Central memory CD8-positive, alpha-beta T cell (primary cell): ENCODE measurements around the gene HEXD.

Experiments
- ATAC-seq: fragments of 150-1000 bp; cut with Tn5 transposase; replicated peaks from 2 replicates; pipeline ENCODE4 v1.10.0; 2022; ENCODE audit warnings: mild to moderate bottlenecking, moderate FRiP score, moderate number of reproducible peaks; ENCODE audit not compliant: poor library complexity, severe bottlenecking; ENCODE audit errors: extremely low read depth
- DNase-seq, 2 donors: peaks; one replicate each; pipeline ENCODE4 v3.0.0; 2021; ENCODE audit warnings: low spot score in 2 of 2
- H3K27ac Mint-ChIP-seq: one replicate; pipeline ENCODE4 v1.8.0; 2022; ENCODE audit warnings: low read depth, mild to moderate bottlenecking, moderate library complexity, mixed read lengths
- H3K27me3 Mint-ChIP-seq: one replicate; pipeline ENCODE4 v1.8.0; 2022; ENCODE audit warnings: mixed read lengths
- H3K36me3 Mint-ChIP-seq: one replicate; pipeline ENCODE4 v1.8.0; 2022; ENCODE audit warnings: mild to moderate bottlenecking, moderate library complexity, mixed read lengths; ENCODE audit not compliant: insufficient read depth
- H3K4me1 Mint-ChIP-seq: one replicate; pipeline ENCODE4 v1.8.0; 2022; ENCODE audit warnings: mixed read lengths
- H3K4me3 Mint-ChIP-seq: one replicate; pipeline ENCODE4 v1.8.0; 2022; ENCODE audit warnings: mild to moderate bottlenecking, moderate library complexity, mixed read lengths
- H3K9me3 Mint-ChIP-seq: one replicate; pipeline ENCODE4 v1.8.0; 2022; ENCODE audit warnings: mixed read lengths

Gene HEXD

DNA sequence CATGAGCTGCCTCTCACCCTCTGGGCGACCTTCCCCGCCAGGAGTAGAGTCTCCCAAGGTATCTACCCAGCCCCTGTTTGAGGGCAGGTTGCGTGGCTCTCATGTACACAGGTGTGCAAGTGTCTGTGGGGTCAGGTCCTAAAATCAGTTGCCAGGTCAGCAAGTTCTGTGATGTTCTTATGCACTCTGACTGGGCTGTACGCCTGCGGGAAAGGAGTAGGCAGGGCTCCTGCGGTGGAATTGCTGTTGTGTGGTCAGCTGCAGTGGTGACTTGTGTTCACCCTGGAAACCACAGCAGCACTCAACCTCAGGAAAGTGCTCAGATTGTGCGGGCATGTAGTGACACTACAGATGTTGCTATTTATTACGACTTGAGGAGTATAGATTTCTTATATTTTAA, 59.8 kb downstream of the HEXD start:
- DNase-seq (no peak), ATAC-seq (no peak)
- Mint-ChIP-seq H3K4me3 (no peak overlapping the region), H3K9me3 (no peaks in the 10 kb centered on the region), H3K36me3 (peaks cover 52% of the 10 kb centered on the region), H3K27ac (no peak overlapping the region), H3K27me3 (no peaks in the 10 kb centered on the region), H3K4me1 (no peaks in the 10 kb centered on the region)

DNA sequence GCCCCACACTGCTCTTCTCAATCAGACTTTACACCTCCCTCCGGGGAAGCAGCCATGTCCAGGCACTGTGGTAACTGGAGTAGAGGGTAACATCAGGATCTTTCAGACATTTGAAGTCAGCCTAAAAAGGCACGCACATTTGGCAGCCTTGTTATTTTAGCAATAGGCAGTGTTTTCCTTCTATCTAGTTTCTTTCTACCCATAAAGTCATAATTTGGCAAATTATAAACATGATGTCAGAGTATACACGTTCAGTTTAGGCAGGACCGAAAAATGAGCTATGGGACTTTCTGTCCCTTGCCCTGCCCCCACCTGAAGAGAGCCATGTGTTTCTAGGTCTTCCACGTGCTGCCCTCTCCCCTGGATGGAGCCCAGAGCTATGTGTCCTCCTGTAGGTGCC, 61.5 kb downstream of the HEXD start:
- H3K9me3 Mint-ChIP-seq = no peaks in the 10 kb centered on the region
- peaks cover 44% of the 10 kb centered on the region for H3K36me3 Mint-ChIP-seq
- DNase-seq (no peak), ATAC-seq (no peak)
- H3K4me3 Mint-ChIP-seq = no peak overlapping the region
- H3K27me3 Mint-ChIP-seq = no peaks in the 10 kb centered on the region
- no peaks in the 10 kb centered on the region for H3K4me1 Mint-ChIP-seq
- peak overlapping the region; percentile 76 for H3K27ac Mint-ChIP-seq

DNA sequence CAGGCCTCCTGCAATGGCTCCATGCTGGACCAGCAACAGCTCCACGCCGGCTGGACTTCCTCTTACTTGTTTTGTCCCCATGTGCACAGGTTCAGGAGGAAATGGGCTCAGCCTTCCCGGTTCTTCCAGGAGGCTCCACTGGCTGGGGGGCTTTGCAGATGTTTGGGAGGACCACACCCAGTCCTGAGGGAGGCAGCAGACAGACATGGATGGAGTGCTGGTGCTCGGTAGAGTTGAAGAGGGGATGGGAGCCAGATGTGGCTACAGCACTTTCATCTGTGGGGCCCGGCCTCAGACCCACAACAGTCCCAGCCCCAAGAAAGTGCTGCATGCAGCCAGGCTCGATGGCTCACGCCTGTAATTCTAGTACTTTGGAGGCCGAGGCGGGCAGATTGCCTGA, 62.2 kb downstream of the HEXD start:
- H3K27ac Mint-ChIP-seq = no peak overlapping the region
- H3K9me3 Mint-ChIP-seq = no peaks in the 10 kb centered on the region
- peaks cover 42% of the 10 kb centered on the region for H3K36me3 Mint-ChIP-seq
- no peaks in the 10 kb centered on the region for H3K27me3 Mint-ChIP-seq
- no peak overlapping the region for H3K4me3 Mint-ChIP-seq
- DNase-seq = no peak
- no peak for ATAC-seq
- H3K4me1 Mint-ChIP-seq = no peaks in the 10 kb centered on the region

DNA sequence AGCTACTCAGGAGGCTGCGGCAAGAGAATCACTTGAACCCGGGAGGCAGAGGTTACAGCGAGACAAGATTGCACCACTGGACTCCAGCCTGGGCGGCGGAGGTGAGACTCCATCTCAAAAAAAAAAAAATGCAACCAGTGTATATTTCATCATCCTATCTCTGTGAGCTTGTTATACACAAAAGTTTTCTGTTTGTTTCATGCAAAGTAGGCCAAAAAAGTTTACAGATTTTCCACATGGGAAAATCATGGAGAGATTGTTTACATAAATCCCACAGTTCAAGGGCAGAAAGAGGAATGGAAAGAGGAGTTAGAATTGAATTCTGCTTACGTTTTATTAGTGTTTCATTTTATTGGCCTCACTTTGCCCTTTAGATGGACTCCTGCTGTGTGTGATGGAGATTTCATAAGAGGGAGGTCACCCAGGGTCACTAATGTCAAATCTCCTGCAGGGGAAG, 65.1 kb downstream of the HEXD start:
- DNase-seq (no peak), ATAC-seq (no peak)
- Mint-ChIP-seq H3K9me3 (no peaks in the 10 kb centered on the region), H3K27me3 (no peaks in the 10 kb centered on the region), H3K36me3 (peaks cover 29% of the 10 kb centered on the region), H3K4me1 (peaks cover 13% of the 10 kb centered on the region), H3K27ac (no peak overlapping the region), H3K4me3 (no peak overlapping the region)

DNA sequence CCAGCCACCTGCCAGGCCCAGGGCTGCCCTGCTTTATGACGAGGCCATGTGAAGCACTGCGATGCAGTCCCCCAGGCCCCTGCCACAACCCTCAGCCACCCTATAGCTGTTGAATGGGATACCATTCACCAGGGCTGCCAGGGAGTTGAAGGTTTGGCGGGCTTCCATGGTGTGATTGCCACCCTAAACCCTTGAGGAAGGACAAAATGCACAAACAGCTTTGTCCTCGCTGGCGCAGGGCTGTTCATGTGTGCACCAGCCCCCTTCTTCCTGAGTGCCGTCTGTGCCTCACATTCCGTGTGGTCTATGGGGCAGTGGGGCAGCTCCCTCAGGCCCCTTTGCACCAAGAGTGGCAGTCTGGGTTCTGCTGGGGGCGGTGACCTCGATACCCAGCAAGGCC, 65.7 kb downstream of the HEXD start:
- no peaks in the 10 kb centered on the region for H3K9me3 Mint-ChIP-seq

DNA sequence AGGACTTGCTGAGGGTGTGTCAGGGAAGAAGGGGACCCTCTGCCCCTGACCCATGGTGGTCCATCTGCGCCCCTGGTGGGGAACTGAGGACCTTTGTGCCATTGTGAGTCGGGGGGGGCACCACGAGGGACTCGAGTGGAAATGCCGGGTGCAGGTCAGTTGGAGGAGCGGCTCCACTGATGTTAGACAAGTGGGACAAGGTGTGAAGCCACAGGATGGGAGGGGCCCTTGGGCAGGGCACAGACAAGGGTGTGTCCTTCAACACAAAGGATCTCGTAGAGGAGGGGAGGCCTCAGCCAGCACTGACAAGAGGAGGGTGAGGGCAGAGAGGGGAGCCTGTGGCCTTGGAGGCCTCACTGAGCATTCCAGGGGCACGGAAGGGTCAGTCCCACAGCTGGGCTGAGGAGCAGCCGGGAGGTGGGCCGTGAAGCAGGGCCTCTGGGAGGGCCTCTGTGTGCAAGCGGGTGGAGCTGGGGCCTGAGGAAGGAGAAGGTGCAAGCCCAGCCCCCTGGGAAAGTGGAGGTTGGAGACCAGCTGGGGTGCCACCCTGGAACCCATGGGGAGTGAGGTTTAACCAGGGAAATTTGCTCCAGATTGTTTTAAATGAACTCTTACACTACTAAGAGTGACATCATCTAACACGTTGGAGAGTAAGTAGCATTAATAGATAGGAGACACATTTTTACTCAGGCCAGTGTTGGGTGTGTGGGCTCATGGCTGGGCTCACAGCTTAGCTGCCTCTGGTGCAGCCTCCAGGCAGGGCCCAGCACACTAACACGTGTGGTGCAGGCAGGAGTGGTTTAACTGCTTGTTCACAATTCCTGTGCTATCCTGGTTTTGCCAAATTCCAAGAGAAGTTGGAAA, 68.3 kb downstream of the HEXD start:
- H3K4me1 Mint-ChIP-seq = peaks cover 13% of the 10 kb centered on the region
- peak overlapping the region; percentile 69 for H3K27ac Mint-ChIP-seq
- no peaks in the 10 kb centered on the region for H3K9me3 Mint-ChIP-seq
- peak overlapping the region; percentile 34 for H3K4me3 Mint-ChIP-seq
- H3K36me3 Mint-ChIP-seq = peaks cover 26% of the 10 kb centered on the region
- H3K27me3 Mint-ChIP-seq = no peaks in the 10 kb centered on the region
- ATAC-seq (no peak), DNase-seq (no peak)

More for the DNA sequence above, 65.7 kb downstream of the HEXD start:
- Mint-ChIP-seq H3K4me3 (no peak overlapping the region), H3K4me1 (peaks cover 13% of the 10 kb centered on the region), H3K27me3 (no peaks in the 10 kb centered on the region), H3K36me3 (peaks cover 32% of the 10 kb centered on the region), H3K27ac (no peak overlapping the region)
- ATAC-seq = no peak
- DNase-seq = no peak

DNA sequence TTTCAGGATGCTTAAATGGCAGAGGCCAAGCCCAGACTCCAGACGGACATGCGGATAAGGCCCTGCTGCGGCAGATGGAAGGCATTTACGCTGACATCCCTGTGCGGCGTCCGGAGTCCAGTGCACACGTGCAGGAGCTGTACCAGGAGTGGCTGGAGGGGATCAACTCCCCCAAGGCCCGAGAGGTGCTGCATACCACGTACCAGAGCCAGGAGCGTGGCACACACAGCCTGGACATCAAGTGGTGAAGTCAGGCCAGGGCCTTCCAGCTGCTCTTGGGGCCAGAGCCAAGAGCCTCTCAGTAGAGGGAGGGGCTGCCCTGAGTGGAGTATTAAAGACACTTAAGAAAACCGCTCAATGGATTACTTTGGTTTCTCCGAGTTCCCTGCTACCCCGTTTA, 69.8 kb downstream of the HEXD start:
- ATAC-seq (no peak), DNase-seq (no peak)
- H3K27ac Mint-ChIP-seq = peak overlapping the region; percentile 71
- H3K27me3 Mint-ChIP-seq = no peaks in the 10 kb centered on the region
- H3K4me3 Mint-ChIP-seq = no peak overlapping the region
- H3K9me3 Mint-ChIP-seq = no peaks in the 10 kb centered on the region
- H3K4me1 Mint-ChIP-seq = peaks cover 13% of the 10 kb centered on the region
- H3K36me3 Mint-ChIP-seq = peaks cover 21% of the 10 kb centered on the region

DNA sequence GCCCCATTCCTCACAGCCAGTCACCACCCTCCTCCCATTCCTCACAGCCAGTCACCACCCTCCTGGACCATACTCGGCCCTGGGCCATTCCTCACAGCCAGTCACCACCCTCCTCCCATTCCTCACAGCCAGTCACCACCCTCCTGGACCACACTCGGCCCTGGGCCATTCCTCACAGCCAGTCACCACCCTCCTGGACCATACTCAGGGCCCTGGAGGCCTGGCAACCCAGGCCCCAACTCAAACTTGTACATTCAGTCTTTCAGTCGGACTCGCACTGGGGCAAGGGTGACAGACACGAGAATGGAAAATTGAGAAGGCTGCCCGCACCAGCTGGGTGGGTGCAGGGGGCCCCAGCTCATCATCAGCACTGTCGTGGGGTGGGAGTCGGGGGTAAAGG, 71.0 kb downstream of the HEXD start:
- Mint-ChIP-seq H3K27ac (peak overlapping the region; percentile 69), H3K27me3 (no peaks in the 10 kb centered on the region), H3K9me3 (no peaks in the 10 kb centered on the region), H3K4me3 (no peak overlapping the region), H3K4me1 (peaks cover 18% of the 10 kb centered on the region), H3K36me3 (peaks cover 23% of the 10 kb centered on the region)
- ATAC-seq (no peak), DNase-seq (no peak)

DNA sequence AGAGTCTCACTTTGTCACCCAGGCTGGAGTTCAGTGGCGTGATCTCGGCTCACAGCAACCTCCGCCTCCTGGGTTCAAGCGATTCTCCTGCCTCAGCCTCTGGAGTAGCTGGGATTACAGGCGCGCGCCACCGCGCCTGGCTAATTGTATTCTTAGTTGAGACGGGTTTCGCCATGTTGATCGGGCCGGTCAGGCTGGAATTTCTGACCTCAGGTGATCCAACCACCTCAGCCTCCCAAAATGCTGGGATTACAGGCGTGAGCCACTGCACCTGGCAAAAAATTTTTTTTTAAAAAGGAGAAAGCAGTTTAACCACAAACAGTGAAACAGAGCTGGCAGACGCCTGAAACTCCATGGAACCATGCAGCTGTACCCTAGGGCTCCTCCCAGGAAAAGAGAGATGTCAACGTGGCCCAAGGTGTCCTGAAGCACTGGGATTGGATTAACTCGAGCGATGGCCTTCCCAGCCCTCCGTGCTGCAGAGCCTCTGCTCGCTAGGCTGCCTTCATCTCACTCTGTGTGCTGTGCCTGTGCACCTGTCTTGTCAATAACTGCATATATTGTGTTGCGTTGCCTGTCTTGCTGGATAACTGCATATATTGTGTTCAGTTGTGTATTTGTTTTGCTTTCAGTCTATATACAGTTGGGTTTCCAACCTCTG, 71.8 kb downstream of the HEXD start:
- no peaks in the 10 kb centered on the region for H3K27me3 Mint-ChIP-seq
- H3K4me1 Mint-ChIP-seq = peaks cover 27% of the 10 kb centered on the region
- H3K9me3 Mint-ChIP-seq = no peaks in the 10 kb centered on the region
- no peak for DNase-seq
- no peak for ATAC-seq
- no peak overlapping the region for H3K4me3 Mint-ChIP-seq
- H3K36me3 Mint-ChIP-seq = peaks cover 31% of the 10 kb centered on the region
- H3K27ac Mint-ChIP-seq = no peak overlapping the region

DNA sequence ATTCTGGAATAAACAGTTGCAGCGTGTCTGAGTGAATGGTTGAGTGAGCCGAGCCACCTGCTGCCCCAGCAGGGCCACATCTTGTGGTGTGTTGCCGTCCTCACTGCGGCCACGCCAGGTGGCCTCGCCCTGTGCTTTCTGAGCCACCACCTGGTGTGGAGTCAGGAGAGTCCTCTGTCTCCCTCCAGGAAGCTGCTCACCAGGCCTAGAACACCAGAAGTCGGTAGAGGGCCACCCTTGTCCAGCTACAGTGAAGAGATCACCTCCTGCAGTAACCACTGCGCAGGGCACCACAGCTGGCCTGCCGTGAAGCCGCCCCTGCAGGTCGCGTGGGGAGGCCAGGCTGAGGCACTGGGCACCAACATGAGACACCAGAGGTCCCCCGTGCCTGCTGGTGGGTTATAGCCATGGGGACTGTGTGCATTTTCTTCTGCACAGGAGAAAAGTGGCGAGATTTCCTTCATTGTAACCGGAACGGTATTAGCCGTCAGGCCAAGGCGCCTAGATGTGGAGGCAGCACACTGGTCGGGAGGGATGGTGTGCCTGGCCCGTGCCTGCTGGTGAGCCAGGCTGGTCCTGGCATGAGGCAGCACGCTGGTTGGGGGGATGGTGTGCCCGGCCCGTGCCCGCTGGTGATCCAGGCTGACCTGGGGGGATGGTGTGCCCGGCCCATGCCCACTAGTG, 72.5 kb downstream of the HEXD start:
- no peak for DNase-seq
- Mint-ChIP-seq H3K27ac (no peak overlapping the region), H3K4me3 (no peak overlapping the region), H3K27me3 (no peaks in the 10 kb centered on the region), H3K9me3 (no peaks in the 10 kb centered on the region), H3K4me1 (peaks cover 28% of the 10 kb centered on the region), H3K36me3 (peaks cover 29% of the 10 kb centered on the region)
- ATAC-seq = no peak

DNA sequence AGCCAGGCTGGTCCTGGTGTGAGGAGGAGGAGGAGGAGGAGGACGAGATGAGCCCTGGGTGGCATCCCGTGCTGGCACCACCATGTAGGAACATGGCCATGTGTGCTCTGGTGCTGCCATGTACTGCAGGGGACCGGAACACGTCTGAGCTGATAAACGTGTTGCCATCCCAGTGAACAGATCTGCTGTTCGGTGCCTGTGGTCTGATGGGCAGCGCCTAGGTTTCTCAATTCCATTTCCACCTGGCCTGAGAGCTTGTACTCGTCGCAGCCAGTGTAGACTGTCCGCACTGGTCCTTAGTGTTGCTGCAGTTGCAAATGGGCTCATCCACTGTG, 73.0 kb downstream of the HEXD start:
- Mint-ChIP-seq H3K4me1 (peaks cover 23% of the 10 kb centered on the region), H3K36me3 (peaks cover 30% of the 10 kb centered on the region), H3K27me3 (no peaks in the 10 kb centered on the region), H3K27ac (no peak overlapping the region), H3K4me3 (no peak overlapping the region), H3K9me3 (no peaks in the 10 kb centered on the region)
- ATAC-seq = no peak
- DNase-seq = no peak

DNA sequence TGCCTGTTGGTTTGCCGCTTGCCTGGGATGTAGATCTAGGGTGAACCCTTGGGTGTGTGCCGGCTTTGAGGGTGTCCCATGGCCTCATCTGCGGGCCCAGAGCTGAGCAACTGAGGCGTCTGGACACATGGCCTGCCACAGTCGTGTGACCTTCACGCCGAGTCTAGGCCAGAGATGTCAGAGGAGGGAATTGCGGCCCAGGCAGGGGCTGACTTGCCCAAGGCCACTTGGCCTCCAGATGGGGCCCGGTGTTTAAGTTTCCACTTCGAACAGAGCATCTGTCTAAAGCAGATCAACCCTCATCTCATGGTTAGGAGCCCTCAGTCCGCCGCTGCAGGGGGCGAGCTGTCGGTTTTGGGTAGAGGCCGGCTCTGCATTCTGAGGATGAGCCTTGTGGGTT, 73.4 kb downstream of the HEXD start:
- DNase-seq = no peak
- no peak for ATAC-seq
- Mint-ChIP-seq H3K36me3 (peaks cover 32% of the 10 kb centered on the region), H3K27me3 (no peaks in the 10 kb centered on the region), H3K9me3 (no peaks in the 10 kb centered on the region), H3K4me1 (peaks cover 20% of the 10 kb centered on the region), H3K4me3 (no peak overlapping the region), H3K27ac (no peak overlapping the region)
